ENCODE data around the gene UBASH3A. TPM values are rescaled to one million over a fixed set of nuclear protein-coding genes. Genes with fewer than 3 reads are reported as not detected.

Gene UBASH3A
- total RNA-seq, 2 experiments from 2014 or later = 59.7 to 60.8 TPM

DNA sequence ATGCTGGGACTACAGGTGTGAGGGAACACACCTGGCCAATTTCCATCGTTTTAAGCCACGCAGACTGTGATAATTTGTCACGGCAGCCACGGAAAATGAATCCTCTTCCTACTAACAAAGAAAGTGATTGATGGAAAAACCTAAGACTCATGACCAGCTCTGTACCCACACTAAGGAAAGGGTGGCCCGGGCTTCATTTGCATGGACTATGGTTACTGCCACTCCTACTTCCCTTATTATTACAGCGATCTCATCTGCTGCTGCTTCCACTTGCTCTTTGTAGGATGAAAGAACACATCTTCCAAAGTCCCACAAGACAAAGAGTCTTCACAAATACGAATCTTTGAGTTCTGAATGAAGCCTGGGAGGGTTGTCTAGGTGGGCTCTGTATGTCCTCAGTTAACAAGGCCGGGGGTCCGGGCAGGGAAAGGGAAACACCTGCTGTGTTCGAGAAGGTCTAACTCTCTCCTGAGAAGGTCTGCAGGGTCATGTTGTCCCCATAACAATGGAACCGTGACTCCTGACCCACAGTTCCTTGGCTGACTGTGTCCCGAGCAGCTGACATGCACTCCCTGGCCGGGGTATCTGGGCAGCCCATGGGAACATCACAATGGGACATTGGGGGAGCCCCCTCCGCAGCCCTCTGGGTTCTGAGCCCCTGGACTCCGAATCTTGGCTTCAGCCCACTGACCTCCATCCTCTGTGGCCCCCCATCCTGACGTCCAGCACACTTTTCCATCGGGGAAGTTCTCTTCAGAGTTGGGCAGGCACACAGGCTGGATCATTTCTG, 24.1 kb upstream of the UBASH3A start:
- peaks cover 9% of the 10 kb centered on the region for H3K4me1 ChIP-seq (ENCODE audit: insufficient read depth, low read length)
- TF ChIP-seq CTCF (IDR thresholded peaks at IDR 0.05) = no peak
- Mint-ChIP-seq H3K27me3 (no peaks in the 10 kb centered on the region), H3K4me3 (no peak overlapping the region), H3K36me3 (ENCODE audit: low read depth) (no peaks in the 10 kb centered on the region), H3K4me1 (ENCODE audit: low read depth) (peaks cover 10% of the 10 kb centered on the region), H3K27ac (no peak overlapping the region), H3K9me3 (peaks cover 5% of the 10 kb centered on the region)
- no peaks in the 10 kb centered on the region for H3K36me3 ChIP-seq (ENCODE audit: insufficient read depth, low read length)
- ATAC-seq (ENCODE audit: poor library complexity) = no peak
- no peaks in the 10 kb centered on the region for H3K27me3 ChIP-seq (ENCODE audit: control insufficient read depth in 1 of 2, insufficient read depth in 2 of 2, low read length in 2 of 2)
- intact Hi-C loops (cut with DNase I, micrococcal nuclease) = loop anchor here in 1 of 2 experiments (10.0 kb wide), 1 partner anchor 45 kb away; no protein-coding TSS in a partner anchor
- H3K27ac ChIP-seq (ENCODE audit: low read depth in 1 of 2, low read length in 2 of 2) = no peak overlapping the region
- ChIA-PET POLR2A (interaction anchor here (1.1 kb wide), 1 partner anchor 24 kb away, joined by 3 read pairs; the partner anchor contains the start of gene UBASH3A), CTCF (no interaction called here)
- H3K4me3 ChIP-seq (ENCODE audit: low read length) = no peak overlapping the region
- DNase-seq = no peak
- peaks cover 11 to 28% of the 10 kb centered on the region in 2 experiments for H3K9me3 ChIP-seq (ENCODE audit: control insufficient read depth in 1 of 2, insufficient read depth in 1 of 2, low read length in 2 of 2)

DNA sequence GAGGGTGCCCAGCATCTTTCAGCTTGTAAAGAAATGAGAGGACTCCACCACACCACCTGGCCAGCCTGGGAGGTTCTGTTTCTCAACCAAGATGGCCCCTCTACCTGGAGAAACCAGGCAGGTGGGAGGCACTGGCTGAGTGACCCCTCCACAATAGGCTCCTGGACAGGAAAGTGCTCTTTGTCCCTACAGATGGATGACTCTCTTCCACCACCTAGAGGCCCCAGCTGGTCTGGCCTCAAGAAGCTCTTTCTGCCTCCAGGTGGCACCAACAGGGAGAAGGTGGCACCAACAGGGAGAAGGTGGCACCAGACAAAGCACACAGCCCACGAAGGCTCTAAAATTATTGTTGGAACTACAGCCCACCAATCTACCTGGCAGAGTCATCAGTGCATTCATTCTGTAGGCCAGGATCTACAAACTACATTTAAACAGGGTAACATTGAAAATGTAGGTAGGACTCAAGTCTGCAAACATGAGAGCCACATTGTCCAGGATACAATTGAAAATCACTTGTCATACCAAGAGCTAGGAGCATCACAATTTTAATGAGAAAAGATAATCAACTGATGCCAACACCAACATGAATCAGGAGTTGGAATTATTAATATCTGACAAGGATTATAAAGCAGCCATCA, 22.2 kb upstream of the UBASH3A start:
- Histone ChIP-seq H3K27ac (ENCODE audit: low read depth in 1 of 2, low read length in 2 of 2) (no peak overlapping the region), H3K4me3 (ENCODE audit: low read length) (no peak overlapping the region), H3K4me1 (ENCODE audit: insufficient read depth, low read length) (peaks cover 15% of the 10 kb centered on the region), H3K36me3 (ENCODE audit: insufficient read depth, low read length) (no peaks in the 10 kb centered on the region), H3K27me3 (ENCODE audit: control insufficient read depth in 1 of 2, insufficient read depth in 2 of 2, low read length in 2 of 2) (no peaks in the 10 kb centered on the region), H3K9me3 (ENCODE audit: control insufficient read depth in 1 of 2, insufficient read depth in 1 of 2, low read length in 2 of 2) (peaks cover 11 to 31% of the 10 kb centered on the region in 2 experiments)
- DNase-seq = peak in 10 of 14 experiments; percentile 24 to 70 (median 38)
- no peaks in the 10 kb centered on the region for H3K27me3 Mint-ChIP-seq
- TF ChIP-seq CTCF (IDR thresholded peaks at IDR 0.05) = peak; percentile 42
- peak; percentile 56 for ATAC-seq (ENCODE audit: poor library complexity)
- no peak overlapping the region for H3K4me3 Mint-ChIP-seq
- H3K27ac Mint-ChIP-seq = no peak overlapping the region
- POLR2A ChIA-PET = interaction anchor here (0.8 to 3.2 kb wide), 3 partner anchors 17 to 44 kb away, joined by 3 to 13 read pairs (median 3); partner anchors contain the start of gene UBASH3A
- no peaks in the 10 kb centered on the region for H3K36me3 Mint-ChIP-seq (ENCODE audit: low read depth)
- peaks cover 9% of the 10 kb centered on the region for H3K9me3 Mint-ChIP-seq
- intact Hi-C loops (cut with DNase I, micrococcal nuclease) = no loop called here
- CTCF ChIA-PET = interaction anchor here (0.7 to 2.1 kb wide), 9 partner anchors 12 to 143 kb away, joined by 3 to 11 read pairs (median 3); partner anchors contain the start of gene UBASH3A
- H3K4me1 Mint-ChIP-seq (ENCODE audit: low read depth) = peaks cover 20% of the 10 kb centered on the region

DNA sequence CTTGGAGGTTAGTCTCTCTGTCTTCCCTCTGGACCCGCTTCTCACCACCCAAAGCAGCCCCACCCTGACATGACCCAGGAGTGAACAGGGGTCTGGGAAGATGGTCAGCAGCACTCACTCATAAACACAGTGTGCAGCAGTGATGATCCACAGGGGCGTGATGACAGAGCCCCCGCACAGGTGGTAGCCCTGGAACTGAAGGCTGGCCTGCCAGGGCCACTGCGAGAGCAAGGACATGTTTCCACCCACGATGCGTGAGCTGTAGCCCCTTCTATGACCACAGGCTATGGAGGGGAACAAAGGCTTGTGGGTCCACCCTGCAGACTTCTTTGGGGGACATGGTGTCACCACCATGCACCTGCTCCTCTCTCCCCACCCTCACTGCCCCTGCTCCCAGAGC, 20.8 kb upstream of the UBASH3A start:
- ChIA-PET CTCF (no interaction called here), POLR2A (interaction anchor here (0.7 to 3.2 kb wide), 3 partner anchors 10 to 42 kb away, joined by 3 to 13 read pairs (median 3); partner anchors contain the start of gene UBASH3A)
- no peak overlapping the region for H3K27ac ChIP-seq (ENCODE audit: low read depth in 1 of 2, low read length in 2 of 2)
- intact Hi-C loops (cut with DNase I, micrococcal nuclease) = no loop called here
- no peak overlapping the region for H3K4me3 ChIP-seq (ENCODE audit: low read length)
- peaks cover 31% of the 10 kb centered on the region for H3K4me1 Mint-ChIP-seq (ENCODE audit: low read depth)
- ATAC-seq (ENCODE audit: poor library complexity) = no peak
- no peak for DNase-seq
- H3K27ac Mint-ChIP-seq = no peak overlapping the region
- H3K36me3 ChIP-seq (ENCODE audit: insufficient read depth, low read length) = no peaks in the 10 kb centered on the region
- peaks cover 11 to 31% of the 10 kb centered on the region in 2 experiments for H3K9me3 ChIP-seq (ENCODE audit: control insufficient read depth in 1 of 2, insufficient read depth in 1 of 2, low read length in 2 of 2)
- no peaks in the 10 kb centered on the region for H3K36me3 Mint-ChIP-seq (ENCODE audit: low read depth)
- TF ChIP-seq CTCF (IDR thresholded peaks at IDR 0.05) = no peak
- peaks cover 9% of the 10 kb centered on the region for H3K9me3 Mint-ChIP-seq
- no peaks in the 10 kb centered on the region for H3K27me3 Mint-ChIP-seq
- no peak overlapping the region for H3K4me3 Mint-ChIP-seq
- peaks cover 15% of the 10 kb centered on the region for H3K4me1 ChIP-seq (ENCODE audit: insufficient read depth, low read length)
- H3K27me3 ChIP-seq (ENCODE audit: control insufficient read depth in 1 of 2, insufficient read depth in 2 of 2, low read length in 2 of 2) = no peaks in the 10 kb centered on the region

Measured in CD4-positive, alpha-beta T cell (primary cell).